NCI-H345 (cell line): Measurements from ENCODE around the gene ARHGEF7.
"Not testable (repeated sequence)": the region's sequence is repeated elsewhere in the genome, so short reads cannot be mapped to it uniquely, and the experiment has no call there.

Experiments used
- DNase-seq: peaks from one replicate; lab custom pipeline; 2025; lab: John Stamatoyannopoulos, UW

The ARHGEF7 gene

GRCh38 chr13:111171629-111172028, 56.5 kb downstream of the ARHGEF7 start:
- DNase-seq: no peak

DNA sequence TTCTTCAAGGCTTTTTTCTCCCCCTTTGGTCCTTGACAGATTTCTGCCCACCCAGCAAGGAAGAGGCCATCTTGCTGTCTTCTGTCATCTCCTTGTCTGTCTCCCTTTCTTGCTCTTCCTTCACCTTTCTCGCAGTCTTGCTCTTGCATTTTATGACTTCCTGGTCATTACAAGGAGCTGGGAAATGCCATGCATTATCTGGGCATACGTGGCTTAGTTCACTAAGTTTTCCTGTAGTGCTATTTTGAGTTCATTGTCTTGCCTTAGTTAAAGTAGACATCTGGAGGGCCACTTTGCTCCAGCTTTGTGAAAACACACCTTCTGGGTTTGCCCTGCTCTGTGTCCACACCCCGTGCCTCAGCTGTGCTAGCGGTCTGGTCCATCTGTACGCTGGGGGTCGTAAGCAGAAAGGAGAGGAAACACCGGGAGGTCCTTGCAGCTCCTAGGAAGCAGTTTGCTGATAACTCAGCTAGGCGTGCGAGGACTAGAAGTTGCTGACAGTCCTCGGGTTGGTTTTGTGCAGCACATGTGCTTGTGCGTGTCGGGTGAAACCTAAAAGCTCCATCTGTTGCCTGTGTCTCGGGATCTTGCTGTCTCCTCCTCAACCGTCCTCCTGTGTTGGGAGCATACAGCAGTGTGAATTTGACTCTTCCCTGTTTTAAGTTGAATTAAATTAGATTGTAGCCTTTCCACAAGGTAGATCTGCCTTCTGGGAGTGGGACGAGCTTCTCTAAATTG, 59.4 kb downstream of the ARHGEF7 start:
- DNase-seq: no peak

DNA sequence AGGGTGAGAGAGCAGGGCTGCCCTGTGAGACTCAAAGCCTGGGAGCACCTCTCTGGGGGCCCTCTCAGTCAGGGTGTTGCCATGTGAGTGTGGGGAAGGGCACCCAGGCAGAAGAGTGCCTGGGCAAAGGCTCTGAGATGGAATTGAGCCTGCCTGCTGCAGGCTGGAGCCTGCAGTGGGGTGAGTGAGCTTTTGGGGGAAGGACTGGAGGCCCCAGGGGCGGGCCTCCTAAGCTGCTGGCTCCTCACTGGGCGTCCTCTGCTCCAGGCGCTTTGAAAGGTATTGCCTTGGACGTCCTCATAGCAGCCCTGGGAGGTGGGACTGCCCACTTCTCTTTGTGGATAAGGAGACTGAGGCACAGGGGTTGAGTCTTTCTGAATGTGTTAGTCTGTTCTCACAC, 60.3 kb downstream of the ARHGEF7 start:
- no peak for DNase-seq

GRCh38 chr13:111175935-111176334, 60.8 kb downstream of the ARHGEF7 start:
- no peak for DNase-seq

DNA sequence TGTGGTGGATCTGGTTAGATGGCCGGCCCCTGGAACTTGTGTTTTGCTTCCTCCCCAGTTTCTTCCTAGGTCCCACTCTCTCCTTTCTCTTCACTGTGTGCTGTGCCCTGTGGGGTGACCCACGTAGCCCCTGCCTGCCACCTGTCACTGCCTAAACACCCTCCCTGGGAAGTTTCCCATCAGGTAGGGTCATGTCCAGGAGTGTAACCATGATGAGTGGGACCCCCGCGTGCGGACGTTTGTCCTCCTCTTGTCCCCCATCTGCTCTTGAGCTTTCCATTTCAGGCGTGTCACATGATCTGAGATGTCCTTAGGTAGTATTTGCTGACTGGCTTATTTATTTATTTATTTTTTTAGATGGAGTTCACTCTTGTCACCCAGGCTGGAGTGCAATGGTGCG, 61.3 kb downstream of the ARHGEF7 start:
- no peak for DNase-seq

DNA sequence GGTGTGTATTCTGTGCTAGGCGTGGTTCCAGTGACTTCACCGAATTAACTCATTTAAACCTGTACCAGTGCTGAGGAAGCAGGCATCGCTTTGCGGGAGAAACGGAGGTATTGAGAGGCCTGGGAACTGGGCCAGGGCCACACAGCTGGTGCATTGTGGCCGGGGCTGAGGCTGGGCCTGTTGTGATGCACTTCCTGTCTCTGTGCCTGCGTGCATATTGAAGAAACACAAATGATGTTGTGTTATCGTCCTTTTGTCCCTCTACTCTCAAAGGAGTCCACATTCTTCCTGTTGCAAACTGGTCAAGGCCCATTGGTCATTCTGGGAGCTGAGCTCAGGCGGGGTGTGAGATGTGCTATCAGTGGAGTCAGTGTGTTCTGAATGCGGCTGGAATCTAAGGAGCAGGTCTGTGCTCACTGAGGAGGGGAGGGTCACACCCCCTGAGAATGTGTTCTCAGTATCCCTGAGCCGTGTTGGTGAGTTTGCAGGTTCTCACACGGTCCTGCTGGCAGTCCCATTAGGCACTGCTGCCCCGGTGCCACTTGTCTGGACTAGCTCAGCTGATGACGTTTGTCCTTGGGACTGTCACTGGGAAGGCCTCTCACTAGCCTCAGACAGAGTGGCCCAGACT, 62.1 kb downstream of the ARHGEF7 start:
- no peak for DNase-seq

DNA sequence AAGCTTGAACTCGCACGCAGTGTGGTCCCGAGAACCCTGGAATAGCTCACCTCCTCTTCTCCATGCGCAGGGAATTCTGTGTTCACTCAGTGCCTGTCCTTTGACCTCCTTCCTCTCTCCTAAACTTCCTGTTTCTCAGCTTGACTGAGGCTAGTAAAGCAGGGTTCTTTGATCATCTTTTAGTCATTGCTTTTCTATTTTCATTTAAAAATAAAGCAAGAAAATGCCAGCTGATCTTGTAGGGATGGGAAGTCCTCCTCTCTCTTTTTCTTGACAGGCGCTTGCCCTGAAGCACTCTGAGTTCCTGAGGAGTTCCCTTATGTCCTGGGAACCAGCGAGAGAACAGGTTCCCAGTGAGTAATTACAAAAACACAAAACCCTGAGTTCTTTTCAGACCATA, 62.8 kb downstream of the ARHGEF7 start:
- no peak for DNase-seq

- DNase-seq: no peak
Observed at GRCh38 chr13:111178402-111178801, 63.3 kb downstream of the ARHGEF7 start.

DNA sequence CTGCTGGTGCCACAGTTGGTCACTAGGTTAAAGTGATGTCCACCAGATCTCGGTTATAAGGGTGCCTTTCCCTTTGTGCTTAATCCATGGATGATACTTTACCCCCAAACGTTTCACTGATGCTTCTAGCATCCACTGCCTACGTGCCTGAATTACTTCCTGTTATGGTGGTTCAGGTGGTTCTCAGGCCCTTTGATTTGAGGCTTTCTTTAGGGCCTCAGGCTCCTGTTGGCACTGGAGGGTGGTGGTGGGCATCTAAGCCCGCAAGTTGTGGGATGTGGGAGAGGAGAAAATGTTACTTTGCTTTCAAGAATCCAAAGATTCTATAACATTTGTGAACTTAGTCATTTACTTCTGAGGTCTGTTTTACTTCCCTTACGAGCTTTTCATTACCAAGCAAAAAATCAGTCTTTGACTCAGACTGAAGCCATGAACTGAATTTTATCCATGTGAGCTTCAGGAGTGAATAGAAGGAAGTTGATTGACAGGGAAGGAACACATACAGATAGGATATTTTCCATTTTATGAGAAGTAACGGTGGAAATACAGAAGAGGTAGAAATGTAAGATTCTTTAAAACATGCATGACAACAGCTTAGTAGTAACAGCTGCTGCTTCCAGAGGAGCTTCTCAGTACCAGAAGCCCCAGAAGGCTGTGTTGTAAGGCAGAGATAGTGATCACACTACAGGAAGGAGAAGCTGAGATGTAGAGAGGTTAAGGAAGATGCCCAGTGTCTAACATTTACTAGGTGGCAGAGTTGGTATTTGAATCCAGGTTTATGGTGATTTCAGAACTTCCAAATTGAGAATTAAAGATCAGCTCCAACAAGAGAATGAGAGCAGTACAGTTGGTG, 65.0 kb downstream of the ARHGEF7 start:
- DNase-seq: no peak

GRCh38 chr13:111181977-111182376, 66.9 kb downstream of the ARHGEF7 start:
- no peak for DNase-seq

DNA sequence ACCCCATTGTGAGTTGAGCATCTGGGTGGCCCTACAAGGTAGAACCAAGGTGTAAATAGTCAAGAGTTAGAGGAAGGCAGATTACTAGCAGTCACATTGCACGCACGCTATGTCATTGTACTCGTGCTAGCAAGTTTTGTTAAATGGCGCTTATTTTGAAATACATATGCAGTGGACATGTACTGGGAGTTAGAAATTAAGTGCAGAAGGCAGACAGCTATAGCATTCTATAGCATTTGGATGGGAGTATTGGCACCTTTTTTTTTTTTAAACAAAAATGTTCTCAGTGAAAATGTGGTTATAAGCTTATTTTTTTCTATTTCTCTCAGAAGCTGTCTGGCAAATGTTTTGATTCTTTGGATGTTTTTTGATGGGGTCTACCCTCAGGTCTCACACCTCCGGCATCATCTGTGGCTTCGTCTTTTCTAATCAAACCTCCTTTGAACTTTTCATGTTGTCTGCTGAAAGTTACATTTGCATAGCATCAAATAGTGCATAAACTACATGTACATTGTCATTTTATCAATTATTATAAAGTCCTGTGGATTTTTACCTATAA, 68.1 kb downstream of the ARHGEF7 start:
- no peak for DNase-seq

GRCh38 chr13:111183959-111184358, 68.8 kb downstream of the ARHGEF7 start:
- DNase-seq: no peak

DNA sequence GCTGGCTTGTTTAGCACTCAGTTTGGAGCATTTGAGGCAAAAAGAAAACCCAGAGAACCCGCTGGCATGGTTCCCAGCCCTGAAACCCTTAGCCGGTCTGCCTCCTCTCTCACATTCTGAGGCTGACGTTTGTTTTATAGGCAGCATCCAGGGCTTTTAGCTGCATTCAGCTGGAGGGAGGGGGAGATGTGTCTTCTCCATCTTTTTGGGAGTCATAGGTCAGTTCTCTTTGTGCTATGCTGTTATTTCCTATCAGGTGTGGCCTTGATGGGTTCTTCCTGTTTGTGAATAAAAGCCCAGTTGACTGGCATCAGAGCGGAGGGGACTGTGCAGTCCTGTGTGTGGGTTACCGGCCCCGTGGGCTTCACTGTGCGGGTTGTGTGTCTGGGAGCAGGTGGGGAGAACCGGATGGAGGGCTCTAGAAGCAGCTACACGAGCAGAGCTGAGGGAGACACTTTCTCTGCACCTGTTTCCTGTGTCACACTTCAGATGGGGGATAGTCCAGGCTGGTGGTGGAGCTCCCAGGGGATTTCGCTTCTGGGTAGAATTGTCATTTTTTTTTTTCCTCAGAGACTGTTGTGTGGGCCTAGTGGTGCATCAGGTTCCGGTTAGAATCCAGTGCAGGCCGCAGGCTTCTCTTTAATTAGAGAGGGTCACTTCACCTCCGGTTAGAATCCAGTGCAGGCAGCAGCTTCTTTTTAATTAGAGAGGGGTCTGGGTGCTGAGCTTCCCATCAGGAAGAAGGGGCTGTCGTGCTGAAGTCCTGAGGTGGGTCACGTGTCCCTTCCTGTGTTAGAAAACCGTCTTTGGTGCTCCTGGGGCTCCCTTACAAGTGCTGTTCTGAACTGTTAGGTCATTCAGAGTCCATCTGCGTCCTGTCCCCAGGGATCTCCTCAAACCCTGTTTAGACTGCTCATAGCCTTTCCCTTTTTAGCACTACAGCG, 69.6 kb downstream of the ARHGEF7 start:
- peak; percentile 21 for DNase-seq

GRCh38 chr13:111186305-111186935, 71.3 kb downstream of the ARHGEF7 start:
- no peak for DNase-seq

- DNase-seq: no peak
Observed at GRCh38 chr13:111187960-111188541, 72.9 kb downstream of the ARHGEF7 start.

DNA sequence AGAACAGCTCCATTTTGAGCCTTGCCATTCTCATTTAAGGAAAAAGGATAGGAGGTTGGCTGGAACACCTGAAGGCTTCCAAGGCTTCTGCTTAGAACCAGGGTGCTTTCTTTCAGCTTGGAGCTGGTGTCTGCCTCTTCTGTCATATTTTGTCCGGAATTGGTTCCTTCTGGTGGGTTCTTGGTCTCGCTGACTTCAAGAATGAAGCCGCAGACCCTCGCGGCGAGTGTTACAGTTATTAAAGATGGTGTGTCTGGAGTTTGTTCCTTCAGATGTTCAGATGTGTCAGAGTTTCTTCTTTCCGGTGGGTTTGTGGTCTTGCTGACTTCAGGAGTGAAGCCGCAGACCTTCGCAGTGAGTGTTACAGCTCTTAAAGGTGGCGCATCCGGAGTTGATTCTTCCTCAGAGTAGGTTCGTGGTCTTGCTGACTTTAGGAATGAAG, 74.0 kb downstream of the ARHGEF7 start:
- DNase-seq: not testable (repeated sequence)

DNA sequence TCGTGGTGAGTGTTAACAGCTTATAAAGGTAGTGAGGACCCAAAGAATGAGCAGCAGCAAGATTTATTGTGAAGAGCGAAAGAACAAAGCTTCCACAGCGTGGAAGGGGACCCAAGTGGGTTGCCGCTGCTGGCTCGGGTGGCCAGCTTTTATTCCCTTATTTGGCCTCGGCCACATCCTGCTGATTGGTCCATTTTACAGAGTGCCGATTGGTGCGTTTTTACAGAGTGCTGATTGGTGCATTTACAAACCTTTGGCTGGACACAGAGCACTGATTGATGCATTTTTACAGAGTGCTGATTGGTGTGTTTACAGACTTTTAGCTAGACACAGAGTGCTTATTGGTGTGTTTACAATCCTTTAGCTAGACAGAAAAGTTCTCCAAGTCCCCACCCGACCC, 74.4 kb downstream of the ARHGEF7 start:
- DNase-seq: not testable (repeated sequence)

DNA sequence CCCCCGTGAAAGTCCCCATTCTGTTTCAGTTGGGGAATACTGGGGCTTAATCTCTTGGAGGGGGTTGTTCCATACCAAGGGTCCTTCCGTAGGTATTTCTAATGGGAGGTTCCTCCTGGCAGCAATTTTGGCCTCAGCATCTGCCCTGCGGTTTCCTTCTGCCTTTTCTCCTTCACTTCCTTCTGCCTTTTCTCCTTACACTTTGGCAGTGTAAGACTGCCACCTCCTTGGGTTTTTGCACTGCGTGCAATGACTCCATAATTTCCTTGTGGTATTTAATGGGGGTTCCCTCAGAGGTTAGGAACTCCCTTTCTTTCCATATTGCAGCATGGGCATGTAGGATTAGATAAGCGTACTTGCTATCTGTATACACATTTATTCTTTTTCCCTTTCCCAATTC, 78.1 kb downstream of the ARHGEF7 start:
- not testable (repeated sequence) for DNase-seq

DNA sequence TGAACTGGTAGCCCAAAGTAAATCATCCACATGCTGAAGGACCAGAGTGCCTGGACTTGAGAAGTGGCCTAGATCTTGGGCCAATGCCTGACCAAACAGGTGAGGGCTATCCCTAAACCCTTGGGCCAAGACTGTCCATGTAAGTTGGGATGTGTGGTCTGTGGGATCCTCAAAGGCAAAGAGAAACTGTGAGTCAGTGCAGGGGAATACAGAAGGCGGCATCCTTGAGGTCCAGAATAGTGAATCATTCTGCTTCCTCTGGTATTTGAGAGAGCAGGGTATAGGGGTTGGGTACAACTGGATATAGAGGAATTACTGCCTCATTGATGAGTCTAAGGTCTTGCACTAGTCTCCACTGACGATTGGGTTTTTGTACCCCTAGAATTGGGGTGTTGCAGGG, 79.5 kb downstream of the ARHGEF7 start:
- DNase-seq: not testable (repeated sequence)

- DNase-seq: not testable (repeated sequence)
Observed at GRCh38 chr13:111198732-111199378, 83.7 kb downstream of the ARHGEF7 start.
